Umbilical cord (tissue), 2 donors: ENCODE measurements around the gene TRUB2. TPM values are rescaled to one million over a fixed set of nuclear protein-coding genes. Genes with fewer than 3 reads are reported as not detected.

Source experiments
- DNase-seq: peaks from one replicate; pipeline ENCODE4 v3.0.0-alpha.2; 2015; ENCODE audit warnings: low spot score
- total RNA-seq: library from RNA; depleted of rRNA; stranded (reverse); fragments of >200 nt; gene quantifications from one replicate; pipeline ENCODE4 v1.2.3, GENCODE V29; 2014; ENCODE audit warnings: low replicate concordance; ENCODE audit not compliant: insufficient read depth

The TRUB2 gene
- total RNA-seq, 1 donor from 2014 or later: 8.4 TPM

- no peak for DNase-seq
These were observed 51.1 kb downstream of the TRUB2 start for GRCh38 chr9:128271112-128271511.

DNA sequence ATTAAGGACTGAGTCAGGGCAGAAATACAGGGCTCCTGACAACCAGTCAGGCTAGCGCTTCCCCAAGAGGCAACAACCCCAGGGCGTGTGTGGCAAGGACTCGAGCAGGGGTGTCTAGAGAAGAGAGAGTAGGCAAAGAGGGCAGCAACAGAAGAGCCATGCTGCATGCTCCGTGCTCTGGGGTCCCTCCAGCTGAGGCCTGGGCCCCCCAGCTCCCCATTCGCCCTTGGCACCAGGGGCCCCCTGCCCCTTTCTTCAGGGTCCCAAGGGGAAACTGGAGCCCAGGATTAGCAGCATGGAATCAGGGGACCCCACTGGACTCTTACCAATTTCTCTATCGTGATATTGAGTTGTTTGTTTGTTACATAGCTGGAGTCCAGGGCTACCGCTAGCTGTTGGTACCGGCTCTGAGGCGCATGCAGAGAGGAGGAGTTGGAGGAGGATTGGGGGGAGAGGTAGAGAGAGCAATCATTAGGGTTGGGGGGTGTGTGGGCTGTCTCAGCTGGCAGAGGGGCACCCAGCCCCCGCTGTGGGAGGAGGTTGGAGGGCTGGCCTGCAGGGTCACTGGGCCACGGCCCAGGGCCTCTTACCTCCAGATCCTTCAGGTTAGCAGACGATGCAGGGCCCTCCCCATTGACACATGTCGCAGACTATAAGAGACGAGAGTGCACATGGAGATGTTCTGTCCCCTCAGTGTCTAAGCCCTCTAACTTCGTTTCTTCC, 55.2 kb downstream of the TRUB2 start:
- DNase-seq: no peak

- no peak for DNase-seq
These were observed 56.8 kb downstream of the TRUB2 start for GRCh38 chr9:128265348-128265847.

DNA sequence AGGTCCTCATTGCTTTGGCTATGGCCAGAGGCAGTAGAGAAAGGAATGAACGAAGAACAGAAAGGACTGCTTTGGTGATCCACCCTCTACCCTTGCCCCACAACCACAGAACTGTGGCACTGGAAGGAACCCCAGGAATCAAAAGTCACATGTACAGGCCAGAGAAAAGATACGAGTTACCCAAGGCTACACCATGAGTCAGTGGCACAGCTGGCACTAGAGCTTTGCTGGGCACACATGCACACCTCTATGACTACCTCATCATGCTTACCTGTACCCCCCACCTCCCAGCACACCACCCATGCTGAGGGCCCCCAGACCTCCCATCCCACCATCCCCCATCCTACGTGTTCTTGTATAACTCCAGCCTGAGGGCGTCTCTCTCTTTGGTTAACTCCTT, 59.6 kb downstream of the TRUB2 start:
- no peak for DNase-seq

- no peak for DNase-seq
These were observed 61.9 kb downstream of the TRUB2 start for GRCh38 chr9:128260340-128260739.

DNA sequence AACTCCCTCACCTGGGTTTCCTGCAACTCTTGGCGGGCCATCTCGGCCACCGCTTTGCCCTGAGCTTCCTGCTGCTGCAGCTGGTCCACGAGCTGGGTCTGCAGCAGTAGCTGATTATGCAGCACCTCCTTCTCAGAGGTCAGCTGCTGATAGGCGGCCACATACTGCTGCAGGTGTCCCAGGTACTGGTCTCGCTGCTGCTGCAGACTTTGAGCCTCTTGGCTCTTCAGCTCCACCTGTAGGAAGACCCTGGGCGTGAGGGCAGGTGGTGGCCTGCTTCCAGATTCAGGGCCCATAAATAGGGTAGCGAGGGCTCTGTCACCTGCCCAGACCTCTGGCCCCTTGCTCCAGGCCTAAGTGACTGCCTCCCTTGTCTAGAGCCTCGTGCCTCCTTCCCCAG, 63.1 kb downstream of the TRUB2 start:
- no peak for DNase-seq

GRCh38 chr9:128258326-128258725, 63.9 kb downstream of the TRUB2 start:
- DNase-seq: no peak

GRCh38 chr9:128257907-128258306, 64.3 kb downstream of the TRUB2 start:
- DNase-seq: no peak

- no peak for DNase-seq
These were observed 65.0 kb downstream of the TRUB2 start for GRCh38 chr9:128257086-128257825.

Other genes starting within 250 kb of the TRUB2 start
- 26.0 TPM for gene PTGES2, start 194.7 kb downstream of the TRUB2 start, total RNA-seq
- not detected for gene LCN2, start 173.0 kb downstream of the TRUB2 start, total RNA-seq
- 16.9 TPM for gene BBLN, start 162.2 kb downstream of the TRUB2 start, total RNA-seq
- 15.6 TPM for gene CIZ1, start 130.9 kb downstream of the TRUB2 start, total RNA-seq
- 36.4 TPM for gene DNM1, start 119.1 kb downstream of the TRUB2 start, total RNA-seq
- gene GOLGA2, start 46.4 kb downstream of the TRUB2 start, total RNA-seq: 161 TPM
- 26.7 TPM for gene SWI5, start 46.2 kb downstream of the TRUB2 start, total RNA-seq
- gene COQ4, start 392 bp upstream of the TRUB2 start, total RNA-seq: 20.9 TPM
- 8.9 TPM for gene SLC27A4, start 18.1 kb upstream of the TRUB2 start, total RNA-seq
- gene URM1, start 48.9 kb upstream of the TRUB2 start, total RNA-seq: 29.1 TPM
- gene CERCAM, start 98.4 kb upstream of the TRUB2 start, total RNA-seq: 105 TPM
- 16.6 TPM for gene ODF2, start 133.6 kb upstream of the TRUB2 start, total RNA-seq
- 8.7 TPM for gene GLE1, start 182.3 kb upstream of the TRUB2 start, total RNA-seq
- 263 TPM for gene SPTAN1, start 230.1 kb upstream of the TRUB2 start, total RNA-seq